SU-DHL-6 (cell line): ENCODE results near the gene NELFB.

Experiments used
- EZH2phosphoT487 ChIP-seq: fragments of 200-600 bp; sonication (generic), shearing (Covaris generic); conservative IDR thresholded peaks from 2 replicates; pipeline ENCODE4 v1.6.1; 2018; ENCODE audit warnings: mild to moderate bottlenecking, antibody characterized with exemption, low read length, moderate library complexity, mixed read lengths
- TF ChIP-seq, protein P1 (sequence below): fragments of 200-600 bp; sonication (generic); IDR thresholded peaks from one replicate; pipeline ENCODE4 v1.5.1; 2017; ENCODE audit warnings: antibody characterized with exemption, mild to moderate bottlenecking, low read length, moderate library complexity; ENCODE audit not compliant: insufficient read depth, poor library complexity, severe bottlenecking

GRCh38 chr9:137234055-137234697 is 21.0 kb upstream of the NELFB start:
- TF ChIP-seq, protein P1, sequence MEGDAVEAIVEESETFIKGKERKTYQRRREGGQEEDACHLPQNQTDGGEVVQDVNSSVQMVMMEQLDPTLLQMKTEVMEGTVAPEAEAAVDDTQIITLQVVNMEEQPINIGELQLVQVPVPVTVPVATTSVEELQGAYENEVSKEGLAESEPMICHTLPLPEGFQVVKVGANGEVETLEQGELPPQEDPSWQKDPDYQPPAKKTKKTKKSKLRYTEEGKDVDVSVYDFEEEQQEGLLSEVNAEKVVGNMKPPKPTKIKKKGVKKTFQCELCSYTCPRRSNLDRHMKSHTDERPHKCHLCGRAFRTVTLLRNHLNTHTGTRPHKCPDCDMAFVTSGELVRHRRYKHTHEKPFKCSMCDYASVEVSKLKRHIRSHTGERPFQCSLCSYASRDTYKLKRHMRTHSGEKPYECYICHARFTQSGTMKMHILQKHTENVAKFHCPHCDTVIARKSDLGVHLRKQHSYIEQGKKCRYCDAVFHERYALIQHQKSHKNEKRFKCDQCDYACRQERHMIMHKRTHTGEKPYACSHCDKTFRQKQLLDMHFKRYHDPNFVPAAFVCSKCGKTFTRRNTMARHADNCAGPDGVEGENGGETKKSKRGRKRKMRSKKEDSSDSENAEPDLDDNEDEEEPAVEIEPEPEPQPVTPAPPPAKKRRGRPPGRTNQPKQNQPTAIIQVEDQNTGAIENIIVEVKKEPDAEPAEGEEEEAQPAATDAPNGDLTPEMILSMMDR: no peak
- TF ChIP-seq EZH2phosphoT487: no peak
